Mucosa of gallbladder (tissue), 1 donor: Measurements from ENCODE around the gene ZNF385B. TPM values are rescaled to one million over a fixed set of nuclear protein-coding genes. Genes with fewer than 3 reads are reported as not detected.
"Not testable (repeated sequence)": the region's sequence is repeated elsewhere in the genome, so short reads cannot be mapped to it uniquely, and the experiment has no call there.

Source experiments
- DNase-seq: peaks from one replicate; pipeline ENCODE4 v3.0.0-alpha.2; 2020; ENCODE audit warnings: low spot score
- total RNA-seq: library from RNA; stranded (reverse); gene quantifications from one replicate; pipeline ENCODE4 v1.2.1, GENCODE V29; 2021
- donor health status: DM: no; HTN: no; CAD: no.

The ZNF385B gene
- total RNA-seq, 1 donor from 2014 or later = 3.2 TPM

DNA sequence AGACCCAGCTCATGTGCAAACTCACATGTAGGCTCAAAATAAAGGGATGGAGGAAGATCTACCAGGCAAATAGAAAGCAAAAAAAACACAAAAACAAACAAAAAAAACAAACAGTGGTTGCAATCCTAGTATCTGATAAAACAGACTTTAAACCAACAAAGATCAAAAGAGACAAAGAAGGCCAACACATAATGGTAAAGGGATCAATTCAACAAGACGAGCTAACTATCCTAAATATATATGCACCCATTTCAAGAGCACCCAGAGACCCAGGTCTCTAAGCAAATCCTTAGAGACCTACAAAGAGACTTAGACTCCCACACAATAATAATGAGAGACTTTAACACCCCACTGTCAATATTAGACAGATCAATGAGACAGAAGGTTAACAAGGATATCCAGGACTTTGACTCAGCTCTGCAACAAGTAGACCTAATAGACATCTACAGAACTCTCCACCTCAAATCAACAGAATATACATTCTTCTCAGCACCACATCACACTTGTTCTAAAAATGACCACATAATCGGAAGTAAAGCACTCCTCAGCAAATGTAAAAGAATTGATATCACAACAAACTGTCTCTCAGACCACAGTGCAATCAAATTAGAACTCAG is 229.5 kb downstream of the ZNF385B start:
- not testable (repeated sequence) for DNase-seq

DNA sequence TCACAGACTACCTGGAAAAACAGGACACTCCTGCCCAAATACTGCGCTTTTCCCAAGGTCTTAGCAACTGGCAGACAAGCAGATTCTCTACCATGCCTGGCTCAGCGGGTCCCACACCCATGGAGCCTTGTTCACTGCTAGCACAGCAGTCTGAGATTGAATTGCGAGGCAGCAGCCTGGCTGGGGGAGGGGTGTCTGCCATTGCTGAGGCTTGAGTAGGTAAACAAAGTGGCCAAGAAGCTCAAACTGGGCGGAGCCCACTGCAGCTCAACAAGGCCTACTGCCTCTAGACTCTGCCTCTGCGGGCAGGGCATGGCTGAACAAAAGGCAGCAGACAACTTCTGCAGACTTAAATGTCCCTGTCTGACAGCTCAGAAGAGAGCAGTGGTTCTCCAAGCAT is 231.6 kb downstream of the ZNF385B start:
- not testable (repeated sequence) for DNase-seq

GRCh38 chr2:179626261-179626660 is 235.2 kb downstream of the ZNF385B start:
- DNase-seq = no peak

DNA sequence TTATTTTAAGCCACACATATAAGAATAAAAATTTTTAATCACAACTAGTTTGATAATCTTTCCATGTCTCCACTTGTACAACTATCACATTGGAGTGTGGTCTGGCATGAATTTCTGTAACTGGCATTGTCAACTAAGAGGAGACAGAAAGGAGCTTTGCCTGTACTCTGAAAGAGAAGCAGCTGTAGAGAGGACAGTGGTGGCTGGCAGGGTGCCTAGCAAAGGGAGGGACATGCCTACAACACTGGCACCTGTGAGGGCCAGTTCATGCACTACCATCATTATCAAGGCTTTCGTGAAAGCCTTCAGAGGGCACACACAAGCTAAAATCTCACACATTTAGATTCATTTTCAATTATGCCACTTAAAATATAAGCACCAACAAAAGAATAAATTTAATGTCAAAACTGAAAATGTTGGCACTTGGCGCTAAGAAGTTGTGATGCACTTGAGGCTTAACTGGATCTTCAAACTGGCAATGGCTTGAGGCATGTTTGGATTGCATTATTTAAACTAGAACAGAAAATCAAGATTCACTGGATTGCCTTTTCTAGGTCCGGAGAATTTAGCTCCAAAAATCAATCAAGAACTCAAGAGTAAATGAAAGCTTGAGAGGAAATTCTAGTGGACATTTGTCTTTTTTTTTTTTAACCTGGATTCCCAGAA is 238.6 kb downstream of the ZNF385B start:
- no peak for DNase-seq

DNA sequence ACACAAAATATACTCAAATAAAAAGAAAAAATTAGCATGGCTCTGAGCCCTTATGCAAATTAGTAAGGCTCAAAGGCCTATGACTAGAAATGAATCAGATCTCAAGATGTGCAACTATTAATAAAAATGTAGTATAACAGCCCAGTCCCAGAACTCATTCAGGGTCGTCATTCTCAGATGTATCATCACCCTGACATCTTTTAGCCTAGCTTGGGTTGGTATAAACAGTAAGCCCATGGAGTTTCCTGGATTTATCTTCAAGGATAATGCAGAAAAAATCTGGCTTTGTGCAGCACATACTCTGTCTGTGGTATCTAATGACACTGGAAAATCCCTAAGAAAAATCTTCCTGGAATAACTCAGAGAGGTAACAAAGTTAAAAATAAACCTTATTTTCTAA is 239.3 kb downstream of the ZNF385B start:
- no peak for DNase-seq

DNA sequence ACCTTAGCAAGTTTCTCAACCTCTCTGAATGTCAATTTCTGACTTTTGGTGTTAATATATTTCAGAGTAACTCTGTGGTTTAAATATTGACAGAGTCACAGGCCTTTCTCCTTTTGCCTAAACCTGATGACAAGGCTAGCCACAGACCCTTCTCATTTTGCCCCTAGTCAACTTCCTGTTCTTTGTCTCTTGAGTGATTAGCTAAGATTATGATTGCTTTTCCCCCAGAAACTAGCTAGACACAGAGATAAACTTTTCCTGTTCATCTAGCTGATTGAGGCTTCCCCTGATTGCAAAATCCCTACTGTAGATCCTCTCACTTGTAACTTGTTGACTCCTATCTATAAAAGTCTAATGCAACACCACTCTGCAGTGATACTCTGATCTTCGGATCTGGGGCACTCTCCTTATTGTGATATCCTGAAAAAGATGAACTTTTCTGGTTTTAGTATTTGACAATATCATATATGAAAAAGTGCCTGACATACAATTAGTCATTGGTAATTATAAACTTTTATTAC is 241.4 kb downstream of the ZNF385B start:
- DNase-seq = no peak

DNA sequence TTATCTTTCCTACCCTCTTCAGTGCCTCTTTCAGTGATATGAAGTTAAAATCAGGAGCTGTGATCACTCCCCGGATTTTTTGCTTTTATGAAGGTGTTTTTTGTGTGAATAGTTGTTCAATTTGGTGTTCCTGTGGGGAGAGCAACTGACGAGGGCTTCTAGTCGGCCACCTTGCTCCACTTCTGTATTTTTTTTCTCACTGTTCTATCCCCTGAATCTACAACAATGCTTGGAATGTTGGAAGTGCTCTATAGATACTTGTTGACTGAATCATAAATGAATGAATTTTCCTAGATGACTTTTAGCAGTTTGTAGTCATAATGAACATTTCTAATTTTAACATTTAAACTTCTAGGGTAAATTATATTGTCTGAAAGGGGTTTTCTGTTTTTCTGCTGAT is 247.3 kb downstream of the ZNF385B start:
- no peak for DNase-seq

GRCh38 chr2:179613701-179614100 is 247.7 kb downstream of the ZNF385B start:
- no peak for DNase-seq

DNA sequence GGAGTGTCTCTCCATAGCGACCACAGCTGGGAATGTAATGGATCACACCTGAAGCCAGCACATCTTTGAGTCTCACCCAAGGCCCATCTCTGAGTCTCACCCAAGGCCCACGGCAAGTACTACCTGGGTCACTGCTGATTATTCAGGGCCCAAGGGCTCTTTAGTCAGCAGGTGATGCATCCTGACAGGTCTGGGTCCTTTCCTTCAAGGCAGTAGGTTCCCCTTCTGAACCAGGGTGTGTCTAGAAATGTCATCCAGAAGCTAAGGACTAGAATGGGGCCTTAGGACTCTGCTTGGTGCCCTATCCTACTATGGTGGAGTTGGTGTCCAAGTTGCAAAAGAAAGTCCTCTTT is 248.1 kb downstream of the ZNF385B start:
- no peak for DNase-seq

- DNase-seq = no peak
Measured at GRCh38 chr2:179612591-179613298, 248.7 kb downstream of the ZNF385B start.

DNA sequence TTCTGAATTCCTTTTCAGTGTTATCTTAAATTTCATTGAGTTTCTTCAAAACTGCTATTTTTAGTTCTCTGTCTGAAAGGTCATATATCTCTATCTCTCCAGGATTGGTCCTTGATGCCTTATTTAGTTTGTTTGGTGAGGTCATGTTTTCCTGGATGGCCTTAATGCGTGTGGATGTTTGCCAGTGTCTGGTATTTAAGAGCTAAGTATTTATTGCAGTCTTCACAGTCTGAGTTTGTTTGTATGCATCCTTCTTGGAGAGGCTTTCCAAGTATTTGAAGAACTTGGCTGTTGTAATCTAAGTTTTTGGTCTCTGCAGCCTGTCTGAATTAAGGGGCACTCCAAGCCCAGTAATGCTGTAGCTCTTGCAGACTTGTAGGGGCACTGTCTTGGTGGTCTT is 249.3 kb downstream of the ZNF385B start:
- no peak for DNase-seq

GRCh38 chr2:179606141-179606540 is 255.3 kb downstream of the ZNF385B start:
- no peak for DNase-seq

DNA sequence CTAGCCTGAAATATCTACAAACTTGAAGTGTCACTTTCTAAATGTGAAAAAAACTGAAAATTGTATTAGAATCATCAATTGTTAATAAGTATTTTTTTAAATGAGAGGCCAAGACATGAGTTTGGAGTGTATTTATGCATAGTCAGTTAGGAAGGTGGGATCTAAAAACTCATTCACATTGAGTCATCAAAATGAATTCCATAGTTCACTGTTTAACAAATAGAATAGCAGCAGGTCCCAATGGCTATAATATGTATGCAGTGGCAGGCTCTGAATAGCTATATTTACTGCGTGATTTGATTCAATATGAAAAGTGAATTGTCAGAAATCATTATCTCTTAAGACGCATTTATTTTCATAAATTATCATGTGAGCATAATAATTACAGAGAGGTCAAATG is 256.1 kb downstream of the ZNF385B start:
- no peak for DNase-seq

- no peak for DNase-seq
Measured at GRCh38 chr2:179604598-179604997, 256.8 kb downstream of the ZNF385B start.

GRCh38 chr2:179602452-179602851 is 259.0 kb downstream of the ZNF385B start:
- DNase-seq = no peak

- no peak for DNase-seq
Measured at GRCh38 chr2:179596018-179596417, 265.4 kb downstream of the ZNF385B start.

DNA sequence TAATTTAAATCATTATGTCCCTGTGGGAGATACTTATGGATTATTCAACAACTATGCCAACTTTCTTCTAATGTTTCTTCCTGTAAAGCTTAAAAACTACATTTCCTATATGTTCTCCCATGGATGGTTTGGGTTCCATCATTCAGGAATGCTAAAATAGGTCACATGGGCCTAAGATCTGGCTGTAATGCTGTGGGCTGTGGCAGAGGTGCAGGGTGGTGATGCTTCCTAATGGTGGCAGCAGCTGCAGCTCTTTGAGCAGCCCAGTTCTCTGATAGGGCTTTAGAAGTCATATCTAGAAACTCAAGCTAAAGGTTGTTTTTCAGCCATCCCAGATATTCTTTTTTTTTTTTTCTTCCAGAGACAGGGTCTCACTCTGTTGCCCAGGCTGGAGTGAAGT is 266.1 kb downstream of the ZNF385B start:
- no peak for DNase-seq

DNA sequence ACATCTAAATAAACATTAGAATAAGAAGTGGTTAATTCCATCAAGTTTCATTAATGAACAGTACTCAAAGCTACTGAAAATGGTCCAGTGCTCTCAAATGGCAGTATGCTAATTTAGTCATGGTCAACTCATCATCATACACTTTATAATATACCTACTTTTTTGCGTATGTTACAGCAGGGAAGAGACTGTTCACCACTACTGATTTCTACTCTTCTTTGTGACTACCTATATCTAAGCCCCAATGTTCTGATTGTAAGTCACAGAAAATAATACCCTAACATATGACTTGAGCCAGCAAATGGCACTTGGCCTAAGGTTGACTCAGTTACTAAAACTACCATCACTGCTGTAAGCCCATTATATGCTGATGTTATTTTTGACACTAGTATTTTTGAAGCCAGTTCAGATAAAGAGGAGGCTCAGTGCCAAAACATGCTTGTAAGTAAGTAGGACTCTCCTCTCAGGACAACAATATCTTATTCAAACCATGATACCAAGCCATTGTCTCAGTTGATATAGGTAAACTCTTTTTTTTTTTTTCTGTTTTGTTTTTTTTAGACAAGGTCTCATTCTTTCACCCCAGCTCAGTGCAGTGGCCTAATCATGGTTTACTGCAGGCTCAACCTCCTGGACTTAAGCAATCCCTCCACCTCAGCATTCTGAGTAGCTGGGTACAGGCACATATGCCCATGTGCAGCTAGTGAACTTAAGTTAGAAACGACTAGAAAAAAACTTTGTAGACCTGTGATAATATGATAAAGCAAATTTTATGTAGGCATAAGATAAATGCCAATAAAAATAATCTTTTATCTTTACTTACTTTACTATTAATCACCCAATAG is 266.9 kb downstream of the ZNF385B start:
- DNase-seq = no peak

- no peak for DNase-seq
Measured at GRCh38 chr2:179593323-179593722, 268.1 kb downstream of the ZNF385B start.

GRCh38 chr2:179592167-179592936 is 269.1 kb downstream of the ZNF385B start:
- DNase-seq = no peak

DNA sequence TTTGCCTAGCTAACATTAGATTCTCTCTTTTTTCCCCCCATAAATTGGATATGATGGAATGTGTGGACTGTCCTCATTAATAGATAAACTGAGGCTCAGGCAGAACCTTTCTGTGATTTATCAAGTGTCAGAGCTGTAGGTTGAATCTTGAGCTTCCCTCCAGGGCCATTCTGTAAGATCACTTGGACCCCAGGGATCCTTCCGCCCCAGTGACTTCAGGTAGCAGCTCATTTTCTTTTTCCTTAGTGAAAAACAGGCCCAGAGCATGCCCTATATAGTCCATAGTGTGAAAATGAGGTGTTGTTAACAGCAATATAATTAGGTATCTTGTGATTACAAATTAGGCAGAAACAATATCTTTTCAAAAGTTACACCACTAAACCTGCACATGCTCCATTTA is 269.7 kb downstream of the ZNF385B start:
- DNase-seq = no peak
